HEK293T (cell line): ENCODE data around the gene CCDC150.
"Not testable (repeated sequence)": the region's sequence is repeated elsewhere in the genome, so short reads cannot be mapped to it uniquely, and the experiment has no call there.

ENCODE experiments used
- FOXA1 ChIP-seq: fragments of 450-650 bp; IDR thresholded peaks from 2 replicates; pipeline ENCODE4 v1.6.1; 2016; ENCODE audit warnings: mild to moderate bottlenecking
- L3MBTL2 ChIP-seq: fragments of 450-650 bp; conservative IDR thresholded peaks from 2 replicates; pipeline ENCODE4 v1.6.1; 2016; ENCODE audit warnings: mild to moderate bottlenecking
- LEF1 ChIP-seq: fragments of 450-650 bp; IDR thresholded peaks from 2 replicates; pipeline ENCODE4 v1.6.1; 2017; ENCODE audit warnings: mild to moderate bottlenecking, borderline replicate concordance
- SP1 ChIP-seq: fragments of 450-650 bp; IDR thresholded peaks from 2 replicates; pipeline ENCODE4 v1.6.1; 2017
- SUZ12 ChIP-seq: fragments of 450-650 bp; IDR thresholded peaks from 2 replicates; pipeline ENCODE4 v1.6.1; 2016; ENCODE audit warnings: mild to moderate bottlenecking
- TARDBP ChIP-seq: fragments of 450-650 bp; IDR thresholded peaks from 2 replicates; pipeline ENCODE4 v1.6.1; 2016
- TF ChIP-seq, protein P1 (sequence below): fragments of 450-650 bp; IDR thresholded peaks from 2 replicates; pipeline ENCODE4 v1.6.1; 2016

DNA sequence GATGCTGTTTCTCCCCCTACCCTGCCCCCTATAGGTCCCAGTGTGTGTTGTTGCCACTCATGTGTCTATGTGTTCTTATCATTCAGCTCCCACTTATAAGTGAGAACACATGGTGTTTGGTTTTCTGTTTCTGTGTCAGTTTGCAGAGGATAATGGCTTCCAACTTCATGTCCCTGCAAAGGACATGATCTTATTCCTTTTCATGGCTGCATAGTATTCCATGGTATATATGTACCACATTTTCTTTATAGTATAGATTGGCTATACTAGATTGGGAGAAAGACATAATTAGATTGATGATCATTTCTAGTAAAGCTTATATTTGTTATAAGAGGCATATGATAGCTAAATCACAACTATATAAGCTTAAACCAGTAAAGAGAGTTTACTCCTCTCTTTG, 97.1 kb downstream of the CCDC150 start:
- not testable (repeated sequence) for TF ChIP-seq TARDBP, SUZ12, L3MBTL2, LEF1, SP1, FOXA1
- TF ChIP-seq, protein P1, sequence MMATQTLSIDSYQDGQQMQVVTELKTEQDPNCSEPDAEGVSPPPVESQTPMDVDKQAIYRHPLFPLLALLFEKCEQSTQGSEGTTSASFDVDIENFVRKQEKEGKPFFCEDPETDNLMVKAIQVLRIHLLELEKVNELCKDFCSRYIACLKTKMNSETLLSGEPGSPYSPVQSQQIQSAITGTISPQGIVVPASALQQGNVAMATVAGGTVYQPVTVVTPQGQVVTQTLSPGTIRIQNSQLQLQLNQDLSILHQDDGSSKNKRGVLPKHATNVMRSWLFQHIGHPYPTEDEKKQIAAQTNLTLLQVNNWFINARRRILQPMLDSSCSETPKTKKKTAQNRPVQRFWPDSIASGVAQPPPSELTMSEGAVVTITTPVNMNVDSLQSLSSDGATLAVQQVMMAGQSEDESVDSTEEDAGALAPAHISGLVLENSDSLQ: not testable (repeated sequence)
